Neuronal stem cell (in vitro differentiated cells): Measurements from ENCODE around the gene B4GALT6.

Experiments
- DNase-seq: peaks from one replicate; pipeline ENCODE4 v3.0.0-alpha.2; 2013; ENCODE audit warnings: low spot score
- H2AFZ ChIP-seq: one replicate; pipeline ENCODE4 v1.6.1; 2013; ENCODE audit warnings: mild to moderate bottlenecking, low read length, inconsistent platforms
- H2AK5ac ChIP-seq: 2 replicates; pipeline ENCODE4 v1.6.1; 2013; ENCODE audit warnings: low read depth, mild to moderate bottlenecking, inconsistent platforms, low read length, moderate library complexity, mixed read lengths
- H2BK120ac ChIP-seq: 2 replicates; pipeline ENCODE4 v1.6.1; 2013; ENCODE audit warnings: low read depth, mild to moderate bottlenecking, inconsistent platforms, low read length, moderate library complexity, mixed read lengths
- H2BK12ac ChIP-seq: one replicate; pipeline ENCODE4 v1.6.1; 2013; ENCODE audit warnings: low read length, inconsistent platforms
- H2BK15ac ChIP-seq: 2 replicates; pipeline ENCODE4 v1.6.1; 2013; ENCODE audit warnings: mild to moderate bottlenecking, low read length, inconsistent platforms, mixed read lengths
- H2BK5ac ChIP-seq: one replicate; pipeline ENCODE4 v1.6.1; 2013; ENCODE audit warnings: inconsistent platforms, mild to moderate bottlenecking, low read length, moderate library complexity
- H3K14ac ChIP-seq: one replicate; pipeline ENCODE4 v1.6.1; 2013; ENCODE audit warnings: low read length, inconsistent platforms
- H3K18ac ChIP-seq: 2 replicates; pipeline ENCODE4 v1.6.1; 2013; ENCODE audit warnings: low read length, inconsistent platforms
- H3K23ac ChIP-seq: 2 replicates; pipeline ENCODE4 v1.6.1; 2013; ENCODE audit warnings: low read depth, mild to moderate bottlenecking, mixed read lengths, low read length, inconsistent platforms; ENCODE audit not compliant: poor library complexity
- H3K27ac ChIP-seq: replicated peaks from 3 replicates; pipeline ENCODE4 v1.5.1; 2013; ENCODE audit warnings: low read length, inconsistent platforms
- H3K27me3 ChIP-seq, 3 experiments: 2 replicates each; pipeline ENCODE4 v1.6.1; 2013; ENCODE audit warnings: low read length in 3 of 3, mild to moderate bottlenecking in 2 of 3, inconsistent platforms in 1 of 3, low read depth in 1 of 3, mixed read lengths in 1 of 3, moderate library complexity in 1 of 3; ENCODE audit not compliant: control insufficient read depth in 3 of 3, insufficient read depth in 3 of 3
- H3K36me3 ChIP-seq, 2 donors: replicated peaks in 1 of 2; 2 replicates each; pipeline ENCODE4 v1.6.1; 2013; ENCODE audit warnings: low read length in 2 of 2; ENCODE audit not compliant: control insufficient read depth in 2 of 2, insufficient read depth in 2 of 2
- H3K4ac ChIP-seq: 2 replicates; pipeline ENCODE4 v1.6.1; 2013; ENCODE audit warnings: inconsistent platforms, mild to moderate bottlenecking, low read length, moderate library complexity
- H3K4me1 ChIP-seq, 2 donors: 1 replicate in 1 of 2; 2 replicates in 1 of 2; pipeline ENCODE4 v1.6.1; 2013; ENCODE audit warnings: low read length in 2 of 2, low read depth in 1 of 2; ENCODE audit not compliant: control insufficient read depth in 2 of 2, insufficient read depth in 1 of 2
- H3K4me2 ChIP-seq: one replicate; pipeline ENCODE4 v1.6.1; 2013; ENCODE audit warnings: mild to moderate bottlenecking, low read length, inconsistent platforms; ENCODE audit not compliant: insufficient read depth, poor library complexity, severe bottlenecking
- H3K4me3 ChIP-seq, 2 donors: 2 replicates each; pipeline ENCODE4 v1.5.1; 2013; ENCODE audit warnings: low read length in 2 of 2, mild to moderate bottlenecking in 2 of 2, inconsistent platforms in 1 of 2, moderate library complexity in 1 of 2
- H3K79me1 ChIP-seq: one replicate; pipeline ENCODE4 v1.6.1; 2013; ENCODE audit warnings: low read depth, mild to moderate bottlenecking, inconsistent platforms, low read length, moderate library complexity
- H3K9ac ChIP-seq: one replicate; pipeline ENCODE4 v1.6.1; 2013; ENCODE audit warnings: mild to moderate bottlenecking, low read depth, low read length, inconsistent platforms; ENCODE audit not compliant: poor library complexity
- H3K9me3 ChIP-seq, 2 donors: replicated peaks in 1 of 2; 2 replicates each; pipeline versions ENCODE3 to v1.6.1; 2013; ENCODE audit warnings: low read length in 2 of 2, mild to moderate bottlenecking in 2 of 2, inconsistent platforms in 1 of 2, low read depth in 1 of 2, mixed read lengths in 1 of 2, moderate library complexity in 1 of 2; ENCODE audit not compliant: control insufficient read depth in 2 of 2, insufficient read depth in 1 of 2
- H4K8ac ChIP-seq: one replicate; pipeline ENCODE4 v1.6.1; 2013; ENCODE audit warnings: low read depth, mild to moderate bottlenecking, inconsistent platforms, low read length, moderate library complexity
- H4K91ac ChIP-seq: one replicate; pipeline ENCODE4 v1.6.1; 2013; ENCODE audit warnings: low read length, low read depth, mild to moderate bottlenecking, inconsistent platforms; ENCODE audit not compliant: poor library complexity
- WGBS, 2 donors: extraction: QIAGEN DNeasy Blood & Tissue Kit; methylation state at CpG; one replicate each; pipeline ENCODE4 v1.1.7; 2013; ENCODE audit warnings: missing lambda C conversion rate in 2 of 2, mixed read lengths in 1 of 2; ENCODE audit not compliant: insufficient read length in 2 of 2, insufficient replicate concordance in 1 of 2; ENCODE audit errors: extremely low coverage in 2 of 2; 5-methylcytosine and 5-hydroxymethylcytosine counted together

The B4GALT6 gene

GRCh38 chr18:31701744-31702143, 17.4 kb upstream of the B4GALT6 start:
- Histone ChIP-seq H2BK12ac (no peak overlapping the region), H2AFZ (no peak overlapping the region), H2BK5ac (no peak overlapping the region), H3K79me1 (no peaks in the 10 kb centered on the region), H3K4me2 (no peak overlapping the region), H4K8ac (no peak overlapping the region), H2BK120ac (no peak overlapping the region), H3K9me3 (no peaks in the 10 kb centered on the region), H3K4ac (no peak overlapping the region), H2BK15ac (no peak overlapping the region), H3K9ac (no peak overlapping the region), H2AK5ac (no peak overlapping the region), H3K4me3 (no peak overlapping the region), H3K27ac (no peak overlapping the region), H4K91ac (no peak overlapping the region), H3K27me3 (peaks cover 0 to 6% (median 0%) of the 10 kb centered on the region in 3 experiments), H3K4me1 (no peaks in the 10 kb centered on the region), H3K36me3 (no peaks in the 10 kb centered on the region), H3K18ac (no peak overlapping the region), H3K14ac (no peak overlapping the region), H3K23ac (no peak overlapping the region)
- WGBS, 2 donors, result no CpG with 5 or more reads among the region's 1 CpG
- no peak for DNase-seq

- no peaks in the 10 kb centered on the region for H3K9me3 ChIP-seq
- H3K4ac ChIP-seq, result no peak overlapping the region
- peaks cover 0 to 6% (median 0%) of the 10 kb centered on the region in 3 experiments for H3K27me3 ChIP-seq
- WGBS, 2 donors, result no CpG with 5 or more reads among the region's 1 CpG
- H3K36me3 ChIP-seq, result no peaks in the 10 kb centered on the region
- H3K9ac ChIP-seq, result no peak overlapping the region
- H3K4me1 ChIP-seq, result no peaks in the 10 kb centered on the region
- H2AFZ ChIP-seq, result no peak overlapping the region
- H2AK5ac ChIP-seq, result no peak overlapping the region
- H2BK5ac ChIP-seq, result no peak overlapping the region
- H3K18ac ChIP-seq, result no peak overlapping the region
- no peak overlapping the region for H4K91ac ChIP-seq
- DNase-seq, result no peak
- H4K8ac ChIP-seq, result no peak overlapping the region
- no peak overlapping the region for H3K4me3 ChIP-seq
- no peak overlapping the region for H2BK120ac ChIP-seq
- no peak overlapping the region for H3K4me2 ChIP-seq
- no peaks in the 10 kb centered on the region for H3K79me1 ChIP-seq
- H3K27ac ChIP-seq, result no peak overlapping the region
- no peak overlapping the region for H2BK15ac ChIP-seq
- H3K14ac ChIP-seq, result no peak overlapping the region
- no peak overlapping the region for H3K23ac ChIP-seq
- no peak overlapping the region for H2BK12ac ChIP-seq
These were observed 16.6 kb upstream of the B4GALT6 start for GRCh38 chr18:31700990-31701389.

GRCh38 chr18:31697351-31698298, 13.2 kb upstream of the B4GALT6 start:
- no peaks in the 10 kb centered on the region for H3K9me3 ChIP-seq
- H2AK5ac ChIP-seq, result no peak overlapping the region
- no peak overlapping the region for H3K9ac ChIP-seq
- no peak overlapping the region for H3K4me2 ChIP-seq
- no peak overlapping the region for H4K8ac ChIP-seq
- no peak overlapping the region for H3K4me3 ChIP-seq
- H3K4ac ChIP-seq, result no peak overlapping the region
- H3K4me1 ChIP-seq, result no peaks in the 10 kb centered on the region
- no peak overlapping the region for H4K91ac ChIP-seq
- no peak overlapping the region for H3K14ac ChIP-seq
- no peak overlapping the region for H2BK120ac ChIP-seq
- H2AFZ ChIP-seq, result no peak overlapping the region
- no peak overlapping the region for H2BK15ac ChIP-seq
- no peak overlapping the region for H3K23ac ChIP-seq
- H3K79me1 ChIP-seq, result no peaks in the 10 kb centered on the region
- H3K27me3 ChIP-seq, result peaks cover 0 to 3% (median 0%) of the 10 kb centered on the region in 3 experiments
- no peaks in the 10 kb centered on the region for H3K36me3 ChIP-seq
- H2BK5ac ChIP-seq, result no peak overlapping the region
- H2BK12ac ChIP-seq, result no peak overlapping the region
- H3K18ac ChIP-seq, result no peak overlapping the region
- WGBS, 2 donors, result no CpG with 5 or more reads among the region's 6 CpGs
- no peak for DNase-seq
- H3K27ac ChIP-seq, result no peak overlapping the region

- no peak overlapping the region for H4K91ac ChIP-seq
- H3K27ac ChIP-seq, result no peak overlapping the region
- H2BK120ac ChIP-seq, result no peak overlapping the region
- no peak overlapping the region for H3K9ac ChIP-seq
- no peak overlapping the region for H4K8ac ChIP-seq
- H2AFZ ChIP-seq, result no peak overlapping the region
- H2AK5ac ChIP-seq, result no peak overlapping the region
- DNase-seq, result no peak
- H3K14ac ChIP-seq, result no peak overlapping the region
- no peak overlapping the region for H3K4me3 ChIP-seq
- WGBS, 2 donors, result no CpG with 5 or more reads among the region's 3 CpGs
- H3K23ac ChIP-seq, result no peak overlapping the region
- H3K18ac ChIP-seq, result no peak overlapping the region
- H3K9me3 ChIP-seq, result no peaks in the 10 kb centered on the region
- no peak overlapping the region for H3K4ac ChIP-seq
- H3K4me1 ChIP-seq, result no peaks in the 10 kb centered on the region
- H3K27me3 ChIP-seq, result peaks cover 0 to 2% (median 0%) of the 10 kb centered on the region in 3 experiments
- no peak overlapping the region for H3K4me2 ChIP-seq
- no peaks in the 10 kb centered on the region for H3K36me3 ChIP-seq
- H2BK15ac ChIP-seq, result no peak overlapping the region
- no peak overlapping the region for H2BK12ac ChIP-seq
- H3K79me1 ChIP-seq, result no peaks in the 10 kb centered on the region
- no peak overlapping the region for H2BK5ac ChIP-seq
These were observed 11.6 kb upstream of the B4GALT6 start for GRCh38 chr18:31695989-31696388.
